PC-9 (cell line): Measurements from ENCODE around the gene TMEM203.

Experiments used
- CTCF ChIP-seq: fragments of 200-600 bp; sonication (generic); conservative IDR thresholded peaks from 2 replicates; pipeline ENCODE4 v1.6.1; 2017; ENCODE audit warnings: mixed run types, antibody characterized with exemption, mild to moderate bottlenecking, moderate library complexity
- EZH2 ChIP-seq: fragments of 200-600 bp; sonication (generic); IDR thresholded peaks from 2 replicates; pipeline ENCODE4 v1.8.0; 2017; ENCODE audit warnings: antibody characterized with exemption, low read depth

GRCh38 chr9:137204731-137205125, 720 bp downstream of the TMEM203 start:
- TF ChIP-seq CTCF (no peak), EZH2 (no peak)
